Sigmoid colon (tissue), 4 donors: ENCODE data around the gene DKK3.

Experiments
- CTCF ChIP-seq, 4 experiments: fragments of 450-650 bp in 3 of 4; fragments of 200-600 bp in 1 of 4; IDR thresholded peaks; one replicate each; pipeline ENCODE4 v1.5.1; 2016 to 2019; ENCODE audit warnings: antibody characterized with exemption in 4 of 4, mild to moderate bottlenecking in 3 of 4, moderate library complexity in 2 of 4
- POLR2A ChIP-seq, 2 donors: fragments of 450-650 bp; IDR thresholded peaks; one replicate each; pipeline ENCODE4 v1.6.1; 2016; ENCODE audit warnings: antibody characterized with exemption in 2 of 2, mild to moderate bottlenecking in 2 of 2, moderate library complexity in 2 of 2
- POLR2AphosphoS5 ChIP-seq, 4 donors: sonication (generic); formaldehyde crosslinking; IDR thresholded peaks; one replicate each; pipeline ENCODE4 v1.6.1; 2017; ENCODE audit warnings: antibody characterized with exemption in 4 of 4

GRCh38 chr11:12029738-12030363, 21.4 kb upstream of the DKK3 start:
- TF ChIP-seq CTCF (IDR thresholded peaks at IDR 0.05): no peak
- TF ChIP-seq POLR2AphosphoS5 (IDR thresholded peaks at IDR 0.05): no peak
- TF ChIP-seq POLR2A (IDR thresholded peaks at IDR 0.05): no peak
